NCI-H524 (cell line): ENCODE measurements around the gene ASS1.
A peak's percentile ranks its signal among the peaks of the same experiment; 100 is the strongest.

ENCODE experiments used
- DNase-seq, 2 experiments: peaks; one replicate each; lab custom pipeline; 2025; lab: John Stamatoyannopoulos, UW

The ASS1 gene

DNA sequence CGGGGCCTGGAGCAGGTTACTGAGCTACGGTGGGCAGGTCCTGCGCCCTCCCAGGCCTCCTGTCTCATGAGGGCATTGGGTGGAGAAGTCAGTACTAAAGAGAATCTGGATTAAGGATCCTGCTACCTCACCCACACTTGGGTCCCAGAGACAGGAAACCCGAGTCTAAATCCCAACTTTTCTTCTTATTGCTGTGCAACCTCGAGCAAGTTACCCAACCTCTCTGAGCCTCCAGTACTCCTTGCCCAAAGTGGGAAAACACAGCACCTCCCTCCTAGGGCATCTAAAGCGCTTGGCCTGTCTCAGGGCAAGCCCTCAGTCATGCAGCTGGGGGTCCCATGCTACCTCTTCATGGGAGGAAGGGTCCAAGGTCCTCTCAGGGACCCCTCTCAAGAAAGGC, 28.2 kb downstream of the ASS1 start:
- no peak for DNase-seq

DNA sequence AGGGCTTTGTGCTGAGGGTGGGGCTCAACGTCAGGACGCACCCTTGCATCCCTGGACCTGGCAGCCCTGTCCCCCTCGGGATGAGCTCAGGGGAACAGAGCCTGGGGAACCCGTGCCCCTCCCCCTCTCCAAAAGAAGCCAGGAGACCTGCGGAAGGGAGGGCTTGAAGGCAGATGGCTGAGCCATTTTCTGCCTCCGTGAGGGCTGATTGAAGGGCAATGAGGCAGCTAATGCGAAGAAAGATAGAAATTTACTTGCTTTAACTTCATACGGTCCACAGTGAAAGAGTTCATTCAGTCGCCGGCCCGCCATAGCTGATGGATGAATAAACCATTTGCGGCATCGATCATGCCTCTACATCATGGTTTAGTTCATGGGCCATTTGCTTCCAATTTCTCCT, 28.8 kb downstream of the ASS1 start:
- peak in 1 of 2 experiments; percentile 37 for DNase-seq

- no peak for DNase-seq
Observed at GRCh38 chr9:130474106-130474505, 29.3 kb downstream of the ASS1 start.

- no peak for DNase-seq
Observed at GRCh38 chr9:130476151-130476730, 31.5 kb downstream of the ASS1 start.

GRCh38 chr9:130477564-130477963, 32.8 kb downstream of the ASS1 start:
- no peak for DNase-seq

DNA sequence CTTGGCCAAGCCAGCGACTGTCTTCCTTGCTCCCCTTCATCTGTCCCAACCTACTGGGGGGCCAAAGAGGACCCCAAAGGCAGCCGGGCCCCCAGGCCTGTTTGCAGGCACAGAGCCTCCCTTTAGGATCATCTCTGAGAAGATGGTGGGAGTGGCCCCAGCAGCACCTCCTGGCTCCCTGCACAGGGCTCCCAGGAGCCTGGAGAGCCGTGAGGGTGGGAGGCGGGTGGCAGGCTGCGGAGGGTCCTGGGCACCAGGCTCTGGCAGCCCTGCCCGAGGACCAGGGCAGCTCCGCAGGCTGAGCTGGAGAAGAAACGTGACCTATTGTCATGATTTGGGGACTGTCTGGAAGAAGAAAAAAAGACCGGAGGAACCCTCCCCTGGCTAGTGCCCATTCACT, 33.4 kb downstream of the ASS1 start:
- peak in 1 of 2 experiments; percentile 48 for DNase-seq

GRCh38 chr9:130478736-130479575, 34.2 kb downstream of the ASS1 start:
- peak; percentile 96 for DNase-seq

GRCh38 chr9:130479587-130479986, 34.8 kb downstream of the ASS1 start:
- no peak for DNase-seq

DNA sequence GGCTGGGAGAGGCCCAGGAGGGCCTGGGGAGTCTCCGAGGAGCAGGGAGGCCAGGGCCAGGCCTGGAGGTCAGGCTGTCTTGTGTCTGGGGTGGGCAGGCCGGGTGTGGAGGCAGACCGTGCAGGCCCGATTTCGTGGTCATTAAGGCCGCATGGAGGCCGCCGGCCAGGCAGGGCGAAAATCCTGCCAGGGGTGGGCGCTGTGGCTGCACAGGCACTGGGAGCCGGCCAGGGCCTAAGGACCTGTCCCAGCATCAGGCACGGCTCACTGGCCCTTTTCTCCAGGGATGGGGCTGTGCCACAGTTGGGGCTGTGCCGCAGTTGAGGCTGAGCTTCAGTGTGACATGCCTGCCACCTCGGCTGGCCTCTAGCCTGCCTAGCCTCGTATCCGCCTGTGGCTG, 35.9 kb downstream of the ASS1 start:
- DNase-seq = no peak

GRCh38 chr9:130482463-130482862, 37.7 kb downstream of the ASS1 start:
- DNase-seq = no peak

GRCh38 chr9:130483371-130483971, 38.7 kb downstream of the ASS1 start:
- DNase-seq = no peak

DNA sequence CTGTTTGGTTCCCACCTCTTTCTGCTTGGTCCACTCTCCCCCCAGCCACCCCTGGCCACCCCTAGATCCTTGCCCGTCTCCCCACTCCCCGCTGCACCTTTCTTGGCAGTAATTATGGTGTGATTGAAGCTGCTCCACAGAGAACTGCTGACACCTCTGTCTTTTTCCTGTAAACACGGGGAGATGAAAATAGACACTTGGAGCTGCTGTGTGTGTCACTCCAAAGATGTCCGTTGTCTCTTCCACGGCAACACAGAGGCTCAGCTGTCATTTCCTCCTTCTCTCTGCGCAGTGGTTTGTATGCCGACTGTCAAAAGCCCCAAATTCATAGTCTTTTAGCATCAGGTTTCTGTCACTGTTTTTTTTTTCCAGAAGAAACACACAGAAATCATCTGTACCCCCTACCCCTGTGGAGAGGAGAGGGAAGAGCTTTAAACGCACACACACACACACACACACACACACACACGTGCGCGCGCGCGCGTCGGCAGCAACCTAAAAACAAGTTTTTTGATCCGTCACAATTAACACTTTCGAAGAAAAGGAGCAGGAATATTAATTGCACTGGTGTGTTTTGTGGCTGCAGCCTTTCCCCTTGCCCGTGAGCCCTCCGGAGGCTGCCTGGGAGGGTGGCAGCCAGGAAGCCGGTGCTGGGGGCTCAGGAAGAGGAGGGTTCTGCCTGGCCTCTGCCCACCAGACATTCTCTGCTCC, 39.8 kb downstream of the ASS1 start:
- DNase-seq = no peak

GRCh38 chr9:130486103-130486502, 41.3 kb downstream of the ASS1 start:
- no peak for DNase-seq

GRCh38 chr9:130487500-130487899, 42.7 kb downstream of the ASS1 start:
- no peak for DNase-seq

GRCh38 chr9:130488621-130489330, 44.0 kb downstream of the ASS1 start:
- DNase-seq = no peak

- DNase-seq = no peak
Observed at GRCh38 chr9:130490981-130491380, 46.2 kb downstream of the ASS1 start.

GRCh38 chr9:130491830-130492482, 47.2 kb downstream of the ASS1 start:
- DNase-seq = no peak

DNA sequence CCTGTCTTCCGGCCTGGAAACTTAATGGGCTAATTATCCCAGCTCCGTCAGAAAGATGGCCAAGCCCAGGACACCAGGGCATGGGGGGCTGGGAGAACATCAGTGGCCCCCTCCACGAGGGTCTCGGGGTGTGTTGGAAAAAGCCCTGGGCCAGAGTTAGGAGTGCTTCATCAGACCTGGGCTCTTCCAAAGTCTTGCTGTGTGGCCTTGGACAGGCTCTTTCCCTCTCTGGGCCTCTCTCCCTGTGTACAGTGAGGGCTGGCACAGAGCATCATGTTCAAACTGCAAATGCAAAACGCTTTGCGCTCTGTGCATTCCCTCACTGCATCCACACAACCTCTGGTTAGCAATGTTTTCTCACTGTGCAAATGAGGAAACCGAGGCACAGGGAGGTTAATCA, 48.3 kb downstream of the ASS1 start:
- DNase-seq = no peak

DNA sequence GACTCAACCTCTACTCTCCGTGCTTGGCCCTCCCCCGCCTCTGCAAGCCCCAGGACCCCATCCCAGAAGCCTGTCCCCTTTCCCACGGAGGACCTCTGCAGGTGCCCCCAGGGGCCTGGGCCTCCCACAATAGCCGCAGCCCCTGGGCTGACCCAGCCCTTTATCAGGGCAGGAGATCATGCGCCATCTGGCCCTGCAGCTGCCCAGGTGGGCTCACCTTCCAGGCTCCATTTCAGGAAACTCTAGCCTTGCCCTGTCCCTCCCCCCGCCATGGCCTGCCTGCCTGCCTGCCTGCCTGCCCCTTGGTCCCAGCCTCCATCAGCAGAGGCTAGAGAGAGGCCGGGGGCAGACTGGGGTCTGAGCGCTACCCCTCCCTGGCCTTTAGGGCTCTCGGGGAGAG, 48.7 kb downstream of the ASS1 start:
- no peak for DNase-seq

- no peak for DNase-seq
Observed at GRCh38 chr9:130495067-130495466, 50.3 kb downstream of the ASS1 start.

- no peak for DNase-seq
Observed at GRCh38 chr9:130497139-130497538, 52.4 kb downstream of the ASS1 start.
